Loucy (cell line): ENCODE results near the gene STX11.

Source experiments
- H2AFZ ChIP-seq: fragments of 200-600 bp; sonication (generic); 2 replicates; pipeline ENCODE4 v1.6.0; 2016; ENCODE audit warnings: antibody characterized with exemption, mild to moderate bottlenecking, low read length, moderate library complexity
- H3F3A ChIP-seq: fragments of 200-600 bp; 2 replicates; pipeline ENCODE4 v1.6.0; 2016; ENCODE audit warnings: antibody characterized with exemption, low read depth, mild to moderate bottlenecking
- H3K27me3 ChIP-seq: fragments of 200-600 bp; sonication (generic); 2 replicates; pipeline ENCODE4 v1.6.1; 2014; ENCODE audit warnings: low read length, mild to moderate bottlenecking; ENCODE audit not compliant: insufficient read depth, poor library complexity, severe bottlenecking
- H3K36me3 ChIP-seq: fragments of 200-600 bp; sonication (generic); 2 replicates; pipeline ENCODE4 v1.6.1; 2016; ENCODE audit warnings: low read length; ENCODE audit not compliant: insufficient read depth
- H3K4me1 ChIP-seq: fragments of 200-600 bp; sonication (generic); 2 replicates; pipeline ENCODE4 v1.5.1; 2014; ENCODE audit warnings: low read length, mild to moderate bottlenecking; ENCODE audit not compliant: insufficient read depth, poor library complexity, severe bottlenecking
- H3K4me2 ChIP-seq: fragments of 200-600 bp; sonication (generic); 2 replicates; pipeline ENCODE4 v1.6.0; 2014; ENCODE audit warnings: antibody characterized with exemption, low read length, low read depth, mild to moderate bottlenecking; ENCODE audit not compliant: poor library complexity, severe bottlenecking
- H3K4me3 ChIP-seq: fragments of 200-600 bp; sonication (generic); 2 replicates; pipeline ENCODE4 v1.5.1; 2014; ENCODE audit warnings: low read length, mild to moderate bottlenecking, mixed read lengths; ENCODE audit not compliant: poor library complexity, severe bottlenecking
- H3K79me2 ChIP-seq: fragments of 200-600 bp; sonication (generic); 2 replicates; pipeline ENCODE4 v1.6.1; 2014; ENCODE audit warnings: low read length; ENCODE audit not compliant: insufficient read depth
- H3K9ac ChIP-seq: fragments of 200-600 bp; sonication (generic); 2 replicates; pipeline ENCODE4 v1.6.0; 2014; ENCODE audit warnings: mild to moderate bottlenecking, low read depth, low read length, moderate library complexity; ENCODE audit not compliant: poor library complexity, severe bottlenecking
- H3K9me2 ChIP-seq: fragments of 200-600 bp; sonication (generic); replicated peaks from 2 replicates; pipeline ENCODE4 v1.6.1; 2016; ENCODE audit warnings: low read depth, low read length, mixed read lengths
- H3K9me3 ChIP-seq: fragments of 200-600 bp; sonication (generic); 2 replicates; pipeline ENCODE4 v1.6.1; 2014; ENCODE audit warnings: mild to moderate bottlenecking, antibody characterized with exemption, low read length, low read depth; ENCODE audit not compliant: insufficient read depth
- H4K20me1 ChIP-seq: fragments of 200-600 bp; sonication (generic); 2 replicates; pipeline ENCODE4 v1.6.0; 2014; ENCODE audit warnings: antibody characterized with exemption, low read length, mild to moderate bottlenecking; ENCODE audit not compliant: insufficient read depth, poor library complexity, severe bottlenecking
- EZH2phosphoT487 ChIP-seq: fragments of 200-600 bp; IDR thresholded peaks from 2 replicates; pipeline ENCODE4 v1.6.1; 2018; ENCODE audit warnings: antibody characterized with exemption, mild to moderate bottlenecking, moderate library complexity, borderline replicate concordance
- TF ChIP-seq, protein P1 (sequence below): fragments of 200-600 bp; sonication (generic); conservative IDR thresholded peaks from 2 replicates; pipeline ENCODE4 v1.5.1; 2014; ENCODE audit warnings: mild to moderate bottlenecking, antibody characterized with exemption, low read length

STX11 gene

DNA sequence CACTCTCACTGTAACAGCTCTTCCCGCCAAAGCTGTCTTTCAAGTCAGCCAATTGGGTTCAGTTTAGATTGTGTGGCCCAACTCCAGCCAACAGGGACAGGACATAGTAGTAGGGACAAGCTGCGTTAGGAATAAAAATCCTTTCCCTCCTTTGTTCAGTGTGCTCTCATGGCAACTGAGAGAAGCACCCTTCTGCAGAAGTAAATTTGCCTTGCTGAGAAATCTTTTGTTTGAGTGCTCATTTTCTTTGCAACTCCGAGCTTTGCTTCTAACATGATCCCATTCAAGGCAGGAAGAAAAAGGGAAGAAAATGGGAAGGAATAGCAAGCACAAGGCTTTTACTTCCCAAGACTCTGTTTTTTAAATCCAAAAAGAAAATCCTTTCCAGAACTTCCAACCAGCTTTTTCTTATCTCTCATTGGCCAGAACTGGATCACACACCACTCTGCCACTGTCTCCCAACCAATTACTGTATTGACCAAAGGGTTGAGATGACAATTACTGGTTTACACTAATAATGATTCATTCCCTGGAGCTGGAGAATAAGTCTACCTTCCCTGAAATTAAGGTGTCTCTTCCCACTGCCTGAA lies 52.7 kb downstream of the STX11 start:
- H3K36me3 ChIP-seq: no peaks in the 10 kb centered on the region
- no peak overlapping the region for H3K4me3 ChIP-seq
- no peaks in the 10 kb centered on the region for H3K27me3 ChIP-seq
- H3K4me2 ChIP-seq: no peak overlapping the region
- no peaks in the 10 kb centered on the region for H4K20me1 ChIP-seq
- H3F3A ChIP-seq: no peaks in the 10 kb centered on the region
- no peaks in the 10 kb centered on the region; the same call in 1 of the 2 replicates for H3K9me3 ChIP-seq
- no peak overlapping the region for H2AFZ ChIP-seq
- H3K9ac ChIP-seq: no peak overlapping the region
- no peaks in the 10 kb centered on the region for H3K79me2 ChIP-seq
- H3K4me1 ChIP-seq: no peaks in the 10 kb centered on the region
- TF ChIP-seq, protein P1, sequence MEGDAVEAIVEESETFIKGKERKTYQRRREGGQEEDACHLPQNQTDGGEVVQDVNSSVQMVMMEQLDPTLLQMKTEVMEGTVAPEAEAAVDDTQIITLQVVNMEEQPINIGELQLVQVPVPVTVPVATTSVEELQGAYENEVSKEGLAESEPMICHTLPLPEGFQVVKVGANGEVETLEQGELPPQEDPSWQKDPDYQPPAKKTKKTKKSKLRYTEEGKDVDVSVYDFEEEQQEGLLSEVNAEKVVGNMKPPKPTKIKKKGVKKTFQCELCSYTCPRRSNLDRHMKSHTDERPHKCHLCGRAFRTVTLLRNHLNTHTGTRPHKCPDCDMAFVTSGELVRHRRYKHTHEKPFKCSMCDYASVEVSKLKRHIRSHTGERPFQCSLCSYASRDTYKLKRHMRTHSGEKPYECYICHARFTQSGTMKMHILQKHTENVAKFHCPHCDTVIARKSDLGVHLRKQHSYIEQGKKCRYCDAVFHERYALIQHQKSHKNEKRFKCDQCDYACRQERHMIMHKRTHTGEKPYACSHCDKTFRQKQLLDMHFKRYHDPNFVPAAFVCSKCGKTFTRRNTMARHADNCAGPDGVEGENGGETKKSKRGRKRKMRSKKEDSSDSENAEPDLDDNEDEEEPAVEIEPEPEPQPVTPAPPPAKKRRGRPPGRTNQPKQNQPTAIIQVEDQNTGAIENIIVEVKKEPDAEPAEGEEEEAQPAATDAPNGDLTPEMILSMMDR: no peak
- TF ChIP-seq EZH2phosphoT487: no peak
- no peaks in the 10 kb centered on the region for H3K9me2 ChIP-seq

DNA sequence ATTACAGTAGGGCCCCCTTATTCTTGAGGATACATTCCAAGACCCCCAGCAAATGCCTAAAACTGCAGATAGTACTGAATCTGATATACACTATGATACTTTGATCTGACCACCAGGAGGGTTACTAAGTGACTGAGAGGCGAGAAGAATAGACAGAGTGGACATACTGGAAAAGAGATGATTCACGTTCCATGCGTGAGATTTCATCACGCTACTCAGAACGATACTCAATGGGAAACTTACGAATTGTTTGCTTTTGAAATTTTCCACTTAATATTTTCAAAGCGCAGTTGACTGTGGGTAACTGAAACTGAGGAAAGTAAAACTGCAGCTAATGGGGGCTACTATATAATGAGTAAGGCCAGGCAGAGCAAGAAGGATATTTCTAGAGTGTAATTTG lies 60.8 kb downstream of the STX11 start:
- no peaks in the 10 kb centered on the region for H3K9me2 ChIP-seq
- no peaks in the 10 kb centered on the region for H4K20me1 ChIP-seq
- H3K27me3 ChIP-seq: no peaks in the 10 kb centered on the region
- no peak for TF ChIP-seq EZH2phosphoT487
- TF ChIP-seq, protein P1: no peak
- H3K4me1 ChIP-seq: peaks cover 9% of the 10 kb centered on the region
- H2AFZ ChIP-seq: no peak overlapping the region
- no peak overlapping the region for H3K4me2 ChIP-seq
- H3K79me2 ChIP-seq: no peaks in the 10 kb centered on the region
- no peaks in the 10 kb centered on the region for H3K9me3 ChIP-seq
- no peak overlapping the region for H3K4me3 ChIP-seq
- H3K36me3 ChIP-seq: no peaks in the 10 kb centered on the region
- no peaks in the 10 kb centered on the region for H3F3A ChIP-seq
- H3K9ac ChIP-seq: no peak overlapping the region

GRCh38 chr6:144213315-144213714 lies 63.0 kb downstream of the STX11 start:
- Histone ChIP-seq H3K4me2 (no peak overlapping the region), H3K4me3 (no peak overlapping the region), H3K27me3 (no peaks in the 10 kb centered on the region), H2AFZ (no peak overlapping the region), H3K9me3 (no peaks in the 10 kb centered on the region), H3K4me1 (peaks cover 9% of the 10 kb centered on the region), H3K9me2 (no peaks in the 10 kb centered on the region), H3K79me2 (no peaks in the 10 kb centered on the region), H3F3A (no peaks in the 10 kb centered on the region), H3K9ac (no peak overlapping the region), H3K36me3 (no peaks in the 10 kb centered on the region), H4K20me1 (no peaks in the 10 kb centered on the region)
- TF ChIP-seq EZH2phosphoT487: no peak
- TF ChIP-seq, protein P1: no peak
